Heart left ventricle (tissue), 16 donors: ENCODE results near the gene TBC1D2. TPM values are rescaled to one million over a fixed set of nuclear protein-coding genes. Genes with fewer than 3 reads are reported as not detected.

Experiments
- ATAC-seq, 4 donors: fragments of 200-7000 bp; cut with Tn5 transposase; one replicate each; pipeline ENCODE4 v1.9.1; 2020 to 2022; ENCODE audit warnings: moderate library complexity in 4 of 4, mild to moderate bottlenecking in 3 of 4, moderate number of reproducible peaks in 1 of 4
- DNase-seq, 5 donors: peaks; one replicate each; pipeline ENCODE4 v3.0.0-alpha.2; 2020
- H3K27ac ChIP-seq, 12 donors: fragments of 200-600 bp; sonication (generic) in 4 of 12; one replicate each; pipeline versions ENCODE4 v1.5.0 to v1.8.0; 2016 to 2022; ENCODE audit warnings: mild to moderate bottlenecking in 2 of 12
- H3K27me3 ChIP-seq, 9 donors: fragments of 200-600 bp; sonication (generic) in 2 of 9; one replicate each; pipeline versions ENCODE4 v1.5.1 to v1.8.0; 2016 to 2022; ENCODE audit warnings: mild to moderate bottlenecking in 3 of 9
- H3K36me3 ChIP-seq, 9 donors: fragments of 200-600 bp; sonication (generic) in 2 of 9; one replicate each; pipeline versions ENCODE4 v1.5.0 to v1.8.0; 2018 to 2022; ENCODE audit warnings: mild to moderate bottlenecking in 2 of 9
- H3K4me1 ChIP-seq, 12 donors: fragments of 200-600 bp; sonication (generic) in 4 of 12; one replicate each; pipeline versions ENCODE4 v1.5.0 to v1.8.0; 2016 to 2022; ENCODE audit warnings: mild to moderate bottlenecking in 3 of 12
- H3K4me3 ChIP-seq, 12 donors: fragments of 200-600 bp; sonication (generic) in 4 of 12; one replicate each; pipeline versions ENCODE4 v1.5.0 to v1.8.0; 2017 to 2022; ENCODE audit warnings: mild to moderate bottlenecking in 9 of 12, moderate library complexity in 4 of 12
- H3K9me3 ChIP-seq, 12 donors: fragments of 200-600 bp; sonication (generic) in 4 of 12; one replicate each; pipeline versions ENCODE4 v1.5.0 to v1.8.0; 2016 to 2022; ENCODE audit warnings: mild to moderate bottlenecking in 1 of 12
- CTCF ChIP-seq, 12 donors: fragments of 200-600 bp; sonication (generic) in 4 of 12; IDR thresholded peaks; one replicate each; pipeline versions ENCODE4 v1.5.0 to v1.8.0; 2018 to 2022; ENCODE audit warnings: antibody characterized with exemption in 12 of 12, mild to moderate bottlenecking in 5 of 12
- POLR2A ChIP-seq, 2 donors: fragments of 450-650 bp; IDR thresholded peaks; one replicate each; pipeline ENCODE4 v1.6.1; 2017; ENCODE audit warnings: antibody characterized with exemption in 2 of 2, mild to moderate bottlenecking in 2 of 2, moderate library complexity in 2 of 2
- WGBS, 4 donors: extraction: QIAGEN DNeasy Blood & Tissue Kit in 2 of 4; methylation state at CpG; one replicate each; pipeline versions ENCODE4 v1.1.5 to v1.1.7; 2013 to 2018; 5-methylcytosine and 5-hydroxymethylcytosine counted together
- intact Hi-C, 10 donors: fragments of 100-400 bp; cut with DNase I; formaldehyde crosslinking; loops; one replicate each; pipeline versions ENCODE4 v1.11.1 to v1.14.2; 2022
- polyA plus RNA-seq, 2 donors: library from polyadenylated mRNA; stranded (reverse); fragments of 200-250 nt; gene quantifications; one replicate each; pipeline ENCODE4 v1.2.3, GENCODE V29; 2013
- total RNA-seq, 9 donors: library from RNA; depleted of rRNA in 2 of 9; stranded (reverse); fragments of >200 nt in 2 of 9; fragmentation: NEBNext Ultra II Directional in 3 of 9; extraction: Animal tissue kit (Norgen Biotek cat#: 25700) in 3 of 9; gene quantifications; one replicate each; pipeline versions ENCODE4 v1.1.0 to v1.2.4, GENCODE V29; 2016 to 2023
- donor health status: ischemic (EF 13 %, LVEDD 7.1; RV severe dilation, severe dysfunction).
- donor health status: healthy with polysubstance abuse.
- donor health status: DM: no; HTN: yes; CAD: no.
- donor health status: DM: no; HTN: no; CAD: no.
- donor health status: ischemic (EF 25% LVEDD 6.9; RV normal size, moderate dysfunction).
- donor health status: ischemic (EF 25% LVEDD 5.7; RV mildly dilated, moderate dysfunction).
- donor health status: healthy.
- donor health status: DM: yes; HTN: yes; CAD: no.
- donor health status: ischemic (EF 35%, LVEDD 5.7; RV mildly dilated, moderate dysfunction).
- donor health status: nonischemic (EF 11% LVEDD 7.7; RV severe dilation, severe dysfunction).
- donor health status: DM: yes; HTN: yes; CAD: no.
- donor health status: PGD.
- donor health status: ischemic (EF 29% LVEDD 5.4; RV normal size, mild dysfunction).
- donor health status: nonischemic (EF 23%, LVEDD 6.1; RV moderate dilation, normal function).

Gene TBC1D2
- total and polyA plus RNA-seq, 11 donors, result 1.1 to 9.4 (median 2.2) TPM

DNA sequence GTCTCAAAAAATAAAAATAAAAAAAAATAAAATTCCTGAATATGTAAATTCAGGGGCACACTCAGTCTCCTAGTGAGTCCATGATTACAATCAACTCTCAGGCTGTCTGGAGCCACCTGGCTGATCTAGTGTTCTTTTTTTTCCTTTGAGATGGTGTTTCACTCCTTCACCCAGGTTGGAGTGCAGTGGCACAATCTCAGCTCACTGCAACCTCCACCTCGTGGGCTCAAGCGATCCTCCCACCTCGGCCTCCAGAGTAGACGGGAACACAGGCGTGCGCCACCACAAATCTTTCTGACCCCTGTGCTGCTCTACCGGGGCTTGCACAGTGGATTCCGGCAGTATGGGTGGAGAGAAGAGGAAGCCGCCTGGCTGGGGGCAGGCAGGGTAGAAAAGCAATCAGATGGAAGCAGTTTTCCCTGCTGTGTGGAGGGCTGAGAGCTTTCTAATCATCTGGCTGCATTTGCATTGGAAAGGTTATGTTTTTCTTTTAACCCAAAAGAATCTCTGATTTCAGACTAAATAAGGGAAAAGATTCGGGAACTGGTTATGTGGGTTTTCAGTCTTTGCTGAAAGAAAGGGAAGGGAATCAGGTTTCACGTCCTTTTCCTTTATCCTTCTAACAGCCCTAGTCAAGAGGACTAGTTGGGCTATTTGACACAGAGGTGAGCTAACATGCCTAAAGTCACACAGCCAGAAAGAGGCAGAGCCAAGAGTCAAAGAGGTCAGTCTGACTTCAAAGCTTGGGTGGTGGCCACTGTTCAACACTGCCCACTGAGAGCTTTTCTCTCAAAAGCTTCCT lies 36.7 kb downstream of the TBC1D2 start:
- intact Hi-C loops, result no loop called here
- Histone ChIP-seq H3K4me3 (no peak overlapping the region), H3K27ac (no peak overlapping the region), H3K36me3 (peaks cover 0 to 73% (median 12%) of the 10 kb centered on the region in 9 donors), H3K4me1 (peaks cover 0 to 10% (median 0%) of the 10 kb centered on the region in 12 donors), H3K27me3 (no peaks in the 10 kb centered on the region), H3K9me3 (no peaks in the 10 kb centered on the region)
- no peak for DNase-seq
- WGBS, 4 donors, result 93 to 94% (median 94%) methylated on average over 10 to 11 of the region's 11 CpGs
- TF ChIP-seq CTCF (IDR thresholded peaks at IDR 0.05) (no peak), POLR2A (IDR thresholded peaks at IDR 0.05) (no peak)
- ATAC-seq, result no peak

- intact Hi-C loops, result no loop called here
- TF ChIP-seq POLR2A (IDR thresholded peaks at IDR 0.05), result no peak
- TF ChIP-seq CTCF (IDR thresholded peaks at IDR 0.05), result no peak
- peaks cover 0 to 81% (median 12%) of the 10 kb centered on the region in 9 donors for H3K36me3 ChIP-seq
- no peak for ATAC-seq
- H3K4me3 ChIP-seq, result no peak overlapping the region
- no peak overlapping the region for H3K27ac ChIP-seq
- no peaks in the 10 kb centered on the region for H3K4me1 ChIP-seq
- WGBS, 4 donors, result 87 to 98% (median 94%) methylated on average over 2 of the region's 2 CpGs
- no peaks in the 10 kb centered on the region for H3K9me3 ChIP-seq
- no peaks in the 10 kb centered on the region for H3K27me3 ChIP-seq
- DNase-seq, result no peak
These were observed 38.2 kb downstream of the TBC1D2 start for GRCh38 chr9:98217255-98217654.

DNA sequence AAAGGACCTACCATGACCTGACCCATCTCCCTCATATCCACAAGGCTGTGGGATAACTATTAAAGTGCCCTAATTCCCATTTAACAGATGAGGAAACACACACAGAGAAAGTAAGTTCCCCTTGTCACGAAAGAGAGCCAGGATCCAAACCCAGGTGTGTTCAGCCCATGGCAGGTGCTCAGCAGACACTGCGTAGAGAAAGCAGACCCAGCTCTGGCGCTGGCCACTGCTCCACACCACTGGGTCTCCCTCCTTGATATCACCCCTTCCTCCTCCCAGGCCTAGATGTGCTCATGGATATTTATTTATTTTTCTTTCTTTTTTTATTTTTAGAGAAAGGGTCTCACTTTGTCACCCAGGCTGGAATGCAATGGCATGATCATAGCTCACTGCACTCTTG lies 39.1 kb downstream of the TBC1D2 start:
- no peak overlapping the region for H3K4me3 ChIP-seq
- H3K27ac ChIP-seq, result no peak overlapping the region
- no peaks in the 10 kb centered on the region for H3K4me1 ChIP-seq
- 93 to 97% (median 96%) methylated on average over 3 of the region's 3 CpGs for WGBS, 4 donors
- DNase-seq, result no peak
- intact Hi-C loops, result no loop called here
- H3K9me3 ChIP-seq, result no peaks in the 10 kb centered on the region
- H3K36me3 ChIP-seq, result peaks cover 0 to 80% (median 12%) of the 10 kb centered on the region in 9 donors
- no peak for ATAC-seq
- TF ChIP-seq CTCF (IDR thresholded peaks at IDR 0.05) (no peak), POLR2A (IDR thresholded peaks at IDR 0.05) (no peak)
- H3K27me3 ChIP-seq, result no peaks in the 10 kb centered on the region

- H3K4me1 ChIP-seq, result no peaks in the 10 kb centered on the region
- peak in 5 of 12 donors; percentile 10 to 34 (median 23) for TF ChIP-seq CTCF (IDR thresholded peaks at IDR 0.05)
- TF ChIP-seq POLR2A (IDR thresholded peaks at IDR 0.05), result no peak
- intact Hi-C loops, result no loop called here
- H3K36me3 ChIP-seq, result peaks cover 0 to 79% (median 12%) of the 10 kb centered on the region in 9 donors
- no peaks in the 10 kb centered on the region for H3K27me3 ChIP-seq
- no peak overlapping the region for H3K4me3 ChIP-seq
- H3K27ac ChIP-seq, result no peak overlapping the region
- H3K9me3 ChIP-seq, result no peaks in the 10 kb centered on the region
- WGBS, 4 donors, result 81 to 84% (median 82%) methylated on average over 8 to 9 of the region's 9 CpGs
- ATAC-seq (peak in 1 of 4 donors; percentile 30), DNase-seq (no peak)
These were observed 39.6 kb downstream of the TBC1D2 start for GRCh38 chr9:98215821-98216220.
